Nucleus accumbens (tissue), 56 donors: Measurements from ENCODE around the gene KRT75.
"Not testable (repeated sequence)": the region's sequence is repeated elsewhere in the genome, so short reads cannot be mapped to it uniquely, and the experiment has no call there.

Source experiments
- DNase-seq, 56 donors: peaks; one replicate each; lab custom pipeline; 2025; lab: John Stamatoyannopoulos, UW

KRT75 gene

GRCh38 chr12:52434081-52434733 lies at the start of gene KRT75:
Gene KRT75, minus strand, starts transcription at chr12:52434371. Its CDS starts 67 bp downstream, at chr12:52434304.
- no peak for DNase-seq

GRCh38 chr12:52480073-52480472 lies 45.9 kb upstream of the KRT75 start:
- no peak for DNase-seq

- no peak for DNase-seq
Measured at GRCh38 chr12:52477651-52478050, 43.5 kb upstream of the KRT75 start.

- DNase-seq = no peak
Measured at GRCh38 chr12:52474212-52474611, 40.0 kb upstream of the KRT75 start.

- DNase-seq = no peak
Measured at GRCh38 chr12:52473768-52474167, 39.6 kb upstream of the KRT75 start, which contains the start of gene KRT6C. Gene KRT6C, minus strand, starts transcription at chr12:52473805. Its CDS starts 68 bp downstream, at chr12:52473737.

- no peak for DNase-seq
Measured at GRCh38 chr12:52469853-52470252, 35.7 kb upstream of the KRT75 start.

GRCh38 chr12:52464897-52465296 lies 30.7 kb upstream of the KRT75 start:
- no peak for DNase-seq

- DNase-seq = no peak
Measured at GRCh38 chr12:52461693-52462092, 27.5 kb upstream of the KRT75 start.

- no peak for DNase-seq
Measured at GRCh38 chr12:52458861-52459260, 24.7 kb upstream of the KRT75 start.

GRCh38 chr12:52455821-52456220 lies 21.6 kb upstream of the KRT75 start:
- no peak for DNase-seq

- DNase-seq = no peak
Measured at GRCh38 chr12:52454411-52455201, 20.4 kb upstream of the KRT75 start.

- no peak for DNase-seq
Measured at GRCh38 chr12:52452101-52452500, 17.9 kb upstream of the KRT75 start, which contains the start of gene KRT6B. Gene KRT6B, minus strand, starts transcription at chr12:52452146. Its CDS starts 68 bp downstream, at chr12:52452078.

GRCh38 chr12:52448228-52448627 lies 14.1 kb upstream of the KRT75 start:
- DNase-seq = no peak

- not testable (repeated sequence) for DNase-seq
Measured at GRCh38 chr12:52447196-52447595, 13.0 kb upstream of the KRT75 start.

GRCh38 chr12:52446367-52447045 lies 12.3 kb upstream of the KRT75 start:
- no peak for DNase-seq

GRCh38 chr12:52445876-52446275 lies 11.7 kb upstream of the KRT75 start:
- no peak for DNase-seq

GRCh38 chr12:52444647-52445595 lies 10.8 kb upstream of the KRT75 start:
- no peak for DNase-seq

- no peak for DNase-seq
Measured at GRCh38 chr12:52443966-52444365, 9.8 kb upstream of the KRT75 start.

- DNase-seq = peak in 1 of 56 donors; percentile 34
Measured at GRCh38 chr12:52442600-52443061, 8.5 kb upstream of the KRT75 start.

GRCh38 chr12:52441320-52441911 lies 7.2 kb upstream of the KRT75 start:
- DNase-seq = no peak
